H1 (cell line): ENCODE measurements around the gene DHX32. TPM values are rescaled to one million over a fixed set of nuclear protein-coding genes. Genes with fewer than 3 reads are reported as not detected.

Source experiments
- microRNA counts: library from miRNA; unstranded; fragments of <30 nt; microRNA quantifications from one replicate; lab custom pipeline; 2015
- microRNA-seq, 2 experiments: library from miRNA; unstranded; fragments of <30 nt; microRNA quantifications; one replicate each; pipeline versions ENCODE4 to v1.2.0, GENCODE V29; 2016 to 2020; ENCODE audit warnings: borderline microRNAs expressed in 2 of 2, borderline number of aligned reads in 2 of 2, borderline replicate concordance in 1 of 2
- polyA plus RNA-seq, 7 experiments: library from polyadenylated mRNA; depleted of rRNA in 3 of 7; stranded (reverse) in 5 of 7; unstranded in 2 of 7; fragments of >200 nt in 5 of 7; fragments of 200-250 nt in 2 of 7; gene quantifications; 1 replicate in 5 of 7; 2 replicates in 1 of 7; 4 replicates in 1 of 7; pipeline versions ENCODE4 v1.2.1 to v1.2.3, GENCODE V29; 2011 to 2013; ENCODE audit warnings: missing spikeins in 2 of 7, mixed read lengths in 2 of 7
- small RNA-seq: library from polyadenylated mRNA; stranded (forward); fragments of <200 nt; extraction: miRNeasy Mini kit (QIAGEN cat#:217004); gene quantifications from one replicate; pipeline ENCODE3, GENCODE V24; 2013; ENCODE audit not compliant: insufficient read depth
- total RNA-seq: library from RNA; stranded (reverse); fragmentation: NEBNext Ultra II Directional; extraction: Animal tissue kit (Norgen Biotek cat#: 25700); gene quantifications from 2 replicates; pipeline ENCODE4 v1.2.1, GENCODE V29; 2021

The DHX32 gene
- total and polyA plus RNA-seq, 2 of the 8 experiments (the other 6 are each of a cell fraction or from before 2014, with no cell fraction given): 12.4 to 15.8 TPM

MicroRNAs encoded within 50 kb of the gene (microRNA counts, 767-probe panel; counts per million panel counts)
- microRNA hsa-miR-4484 (lab: Ali Mortazavi, UCI): 879 counts per million, percentile 95 among the panel's probes with 10 or more counts

Small RNAs within 50 kb of the gene (microRNA-seq; reads per million reads assigned to microRNA genes)
- gene MIR4484: 0 reads per million in 2 experiments

Small RNAs within 50 kb of the gene (small RNA-seq; reads per million reads assigned to genes)
- 0.51 reads per million for gene MIR4484
- not detected for gene RF00017
- gene RNU2-42P: not detected

Other genes starting within 250 kb of the DHX32 start
- gene TEX36, start 198.1 kb downstream of the DHX32 start, total RNA-seq: not detected in 2 replicates
- gene TEX36, start 198.1 kb downstream of the DHX32 start, polyA plus RNA-seq (2011; rRNA removed): not detected in 2 replicates
- 35.7 and 37.8 TPM in 2 replicates for gene EDRF1, start 161.6 kb downstream of the DHX32 start, total RNA-seq
- gene EDRF1, start 161.6 kb downstream of the DHX32 start, polyA plus RNA-seq (2011; rRNA removed): 13.0 and 19.9 TPM in 2 replicates
- not detected in 2 replicates for gene MMP21, start 105.5 kb downstream of the DHX32 start, total RNA-seq
- 0.05 TPM in 1 of 2 replicates, not detected in the other for gene MMP21, start 105.5 kb downstream of the DHX32 start, polyA plus RNA-seq (2011; rRNA removed)
- 43.3 and 45.6 TPM in 2 replicates for gene UROS, start 58.0 kb downstream of the DHX32 start, total RNA-seq
- gene UROS, start 58.0 kb downstream of the DHX32 start, polyA plus RNA-seq (2011; rRNA removed): 58.0 and 62.6 TPM in 2 replicates
- gene BCCIP, start 57.7 kb downstream of the DHX32 start, total RNA-seq: 118 and 120 TPM in 2 replicates
- gene BCCIP, start 57.7 kb downstream of the DHX32 start, polyA plus RNA-seq (2011; rRNA removed): 16.6 and 33.9 TPM in 2 replicates
- gene FANK1, start 15.3 kb upstream of the DHX32 start, total RNA-seq: 0.84 TPM in 1 of 2 replicates, not detected in the other
- 0.74 and 1.2 TPM in 2 replicates for gene FANK1, start 15.3 kb upstream of the DHX32 start, polyA plus RNA-seq (2011; rRNA removed)